Mammary epithelial cell (primary cell): Measurements from ENCODE around the gene LYST.

Source experiments
- CTCF ChIP-seq, 2 donors: IDR thresholded peaks in 1 of 2; conservative IDR thresholded peaks in 1 of 2; 2 replicates each; pipeline ENCODE4 v1.5.1; 2011 to 2012; ENCODE audit warnings: inconsistent platforms in 2 of 2, low read length in 2 of 2, mild to moderate bottlenecking in 2 of 2, control low read depth in 1 of 2, low read depth in 1 of 2; ENCODE audit not compliant: insufficient read depth in 1 of 2; ENCODE audit errors: extremely low read depth in 1 of 2
- EZH2 ChIP-seq: IDR thresholded peaks from 2 replicates; pipeline ENCODE4 v1.6.1; 2012; ENCODE audit warnings: low read length, inconsistent platforms, borderline replicate concordance

- no peak for TF ChIP-seq CTCF (conservative IDR thresholded peaks at IDR 0.05 in 1 of 2, IDR thresholded peaks at IDR 0.05 in 1 of 2; ENCODE audit: extremely low read depth in 1 of 2, insufficient read depth in 1 of 2, low read depth in 1 of 2, low read length in 2 of 2)
- no peak for TF ChIP-seq EZH2
These were observed 49.5 kb downstream of the LYST start for GRCh38 chr1:235817101-235817728.
